HG03139 (cell line): ENCODE results near the gene POLD3.

Source experiments
- ATAC-seq: cut with Tn5 transposase; IDR thresholded peaks from one replicate; pipeline ENCODE4 v1.9.1; 2021; ENCODE audit not compliant: unreplicated experiment

The POLD3 gene

DNA sequence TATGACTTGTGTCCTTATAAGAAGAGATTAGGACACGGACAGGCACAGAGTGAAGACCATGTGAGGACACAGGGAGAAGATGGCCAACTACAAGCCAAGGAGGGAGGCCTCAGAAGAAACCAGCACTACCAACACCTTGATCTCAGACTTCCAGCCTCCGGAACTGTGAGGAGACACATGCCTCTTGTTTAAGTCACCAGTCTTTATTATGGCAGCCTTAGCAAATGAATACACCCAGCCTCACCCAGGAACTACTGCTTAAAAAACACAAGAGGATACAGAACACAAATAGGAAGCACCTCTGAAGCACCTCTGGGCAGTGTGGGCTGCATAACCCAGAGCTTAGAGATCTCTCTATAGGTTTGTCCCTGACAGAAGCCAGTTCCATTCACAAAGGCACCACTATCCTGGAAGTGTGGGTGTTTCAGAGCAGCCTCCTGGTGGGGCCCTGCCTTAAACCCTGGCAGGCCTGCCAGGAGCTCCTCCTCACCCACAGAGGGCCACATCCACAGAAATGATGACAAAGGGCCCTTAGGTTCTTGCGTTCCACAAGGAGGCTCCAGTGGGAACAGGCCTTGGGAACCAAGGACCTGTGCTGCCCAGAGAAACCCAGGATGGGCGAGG, 80.1 kb downstream of the POLD3 start:
- ATAC-seq: no peak

DNA sequence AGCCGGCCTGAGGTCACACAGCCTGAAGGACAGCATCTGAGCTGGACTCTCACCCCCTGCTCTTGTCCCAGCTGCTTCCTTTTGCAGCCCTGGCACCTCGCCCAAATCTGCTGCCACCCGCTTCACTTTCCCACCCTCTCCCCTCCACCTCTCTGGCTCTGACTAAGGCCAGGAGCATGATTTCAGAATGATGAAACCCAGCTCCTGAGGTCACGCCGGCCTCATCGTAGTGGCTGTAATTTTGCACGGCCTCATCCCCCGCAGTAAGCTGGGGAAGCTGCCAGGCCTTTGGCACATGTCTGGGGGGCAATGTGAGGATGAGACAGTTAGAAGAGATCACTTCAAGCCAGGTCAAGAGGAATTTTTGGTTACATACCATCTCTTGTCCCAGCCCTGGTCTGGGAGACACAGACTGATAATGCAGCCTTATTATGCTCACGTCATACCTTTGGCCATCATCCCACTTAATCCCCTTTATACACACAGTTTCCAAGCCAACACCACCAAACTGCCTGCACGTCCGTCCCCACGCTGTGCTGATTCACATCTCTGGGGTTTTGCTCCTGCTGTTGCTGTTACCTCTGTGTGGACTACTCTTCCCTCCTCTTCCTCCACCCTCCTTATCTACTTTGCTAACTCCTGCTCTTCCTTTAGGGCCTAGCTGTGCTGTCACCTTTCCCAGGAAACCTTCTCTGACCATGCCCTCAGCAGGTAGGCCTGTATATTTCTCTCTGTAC, 80.7 kb downstream of the POLD3 start:
- ATAC-seq: no peak

DNA sequence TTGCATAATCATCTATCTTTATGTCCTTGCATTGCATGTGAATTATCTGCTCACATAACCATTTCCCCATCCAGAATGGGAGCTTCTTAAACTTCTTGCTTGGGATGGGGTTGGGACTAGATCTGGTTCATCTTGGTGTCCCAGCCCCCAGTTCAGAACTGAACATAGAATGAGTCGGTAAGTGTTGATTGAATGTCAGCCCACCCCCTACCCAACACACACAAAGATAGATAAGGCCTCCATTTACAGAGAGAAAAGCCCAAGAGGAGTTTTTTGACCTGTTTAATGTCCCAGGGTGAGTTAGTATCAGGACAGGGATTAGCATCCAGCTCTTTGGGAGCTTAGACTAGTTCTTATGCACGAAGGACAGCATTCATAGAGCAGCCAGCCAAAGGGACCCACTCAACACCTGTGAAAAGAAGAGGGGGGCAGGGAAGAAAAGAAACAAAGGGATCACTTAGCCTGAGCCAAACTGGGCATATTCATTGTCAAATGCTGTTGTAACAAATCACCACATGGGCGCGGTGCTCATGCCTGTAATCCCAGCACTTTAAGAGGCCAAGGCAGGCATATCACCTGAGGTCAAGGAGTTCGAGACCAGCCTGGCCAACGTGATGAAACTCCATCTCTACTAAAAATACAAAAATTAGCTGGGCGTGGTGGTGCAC, 81.4 kb downstream of the POLD3 start:
- ATAC-seq: no peak

DNA sequence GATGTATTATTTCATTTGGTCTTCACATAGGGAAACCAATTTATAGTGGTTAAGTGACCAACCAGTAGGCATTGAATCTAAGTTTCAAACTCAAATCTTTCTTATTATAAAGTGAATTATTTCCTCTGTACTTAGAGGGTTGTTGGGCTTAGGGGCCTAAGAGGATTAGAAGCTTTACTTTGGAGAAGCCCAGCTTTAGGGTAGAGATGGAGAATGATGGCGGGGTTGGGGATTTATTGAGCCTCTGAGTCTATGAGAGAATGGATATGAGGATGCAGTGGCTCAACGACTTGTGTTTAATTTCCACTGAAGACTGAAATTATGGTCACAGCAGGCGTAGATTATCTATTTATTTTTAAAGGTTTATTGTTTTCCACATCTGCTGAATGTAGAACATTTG, 83.4 kb downstream of the POLD3 start:
- ATAC-seq: no peak

DNA sequence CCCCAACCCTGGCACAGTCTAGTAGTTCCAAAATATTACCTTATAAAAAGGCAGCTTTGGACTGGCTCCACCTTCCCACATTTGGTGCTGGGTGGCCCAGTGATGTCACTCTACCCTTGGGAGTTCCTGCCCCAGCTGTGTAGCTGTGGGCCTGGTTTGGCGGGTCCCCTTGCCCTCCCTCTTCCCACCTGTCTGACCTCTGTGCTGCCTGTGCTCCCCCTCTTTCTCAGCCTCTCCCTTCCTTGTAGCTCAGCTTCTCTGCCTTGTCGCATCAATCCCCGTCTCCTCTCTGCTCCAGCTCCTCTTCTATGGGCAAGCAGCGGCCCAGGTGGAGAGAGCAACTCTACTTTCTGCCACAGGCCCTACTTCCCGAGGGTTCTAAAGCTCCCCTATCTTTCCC, 84.2 kb downstream of the POLD3 start:
- ATAC-seq: no peak

DNA sequence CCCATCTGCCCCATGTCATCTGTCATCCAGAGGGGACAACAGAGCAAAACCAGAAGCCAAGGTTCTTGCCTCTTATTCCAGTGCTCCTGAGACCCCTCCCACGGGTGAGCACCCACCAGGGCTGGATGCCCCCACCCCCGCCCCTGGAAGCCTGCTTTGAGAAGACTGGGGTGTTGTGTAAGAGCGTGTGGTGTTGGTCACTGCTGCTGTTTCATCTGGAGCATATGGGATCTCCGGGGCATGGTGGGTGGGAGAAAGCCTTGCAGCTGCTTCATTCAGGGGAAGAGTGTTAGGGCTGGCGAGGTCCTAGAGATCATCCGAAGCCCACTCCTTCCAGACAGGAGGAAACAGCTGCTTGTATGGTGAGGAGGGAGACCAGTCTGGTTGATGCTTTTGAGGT, 84.7 kb downstream of the POLD3 start:
- ATAC-seq: no peak

DNA sequence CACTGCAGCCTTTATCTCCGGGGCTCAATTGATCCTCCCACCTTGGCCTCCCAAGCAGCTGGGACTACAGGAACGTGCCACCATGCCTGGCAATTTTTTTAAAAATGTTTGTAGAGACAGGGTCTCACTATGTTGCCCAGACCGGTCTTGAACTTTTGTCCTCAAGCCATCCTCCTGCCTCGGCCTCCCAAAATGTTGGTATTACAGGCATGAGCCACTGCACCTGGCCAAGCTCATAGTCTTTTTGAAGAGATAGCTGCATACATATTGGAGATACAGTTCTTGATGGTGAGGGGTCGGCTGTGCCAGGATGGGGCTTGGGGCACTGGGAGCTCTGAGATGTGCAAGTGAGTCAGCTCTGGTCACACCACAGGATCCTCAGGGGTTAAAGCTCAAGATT, 85.7 kb downstream of the POLD3 start:
- no peak for ATAC-seq

DNA sequence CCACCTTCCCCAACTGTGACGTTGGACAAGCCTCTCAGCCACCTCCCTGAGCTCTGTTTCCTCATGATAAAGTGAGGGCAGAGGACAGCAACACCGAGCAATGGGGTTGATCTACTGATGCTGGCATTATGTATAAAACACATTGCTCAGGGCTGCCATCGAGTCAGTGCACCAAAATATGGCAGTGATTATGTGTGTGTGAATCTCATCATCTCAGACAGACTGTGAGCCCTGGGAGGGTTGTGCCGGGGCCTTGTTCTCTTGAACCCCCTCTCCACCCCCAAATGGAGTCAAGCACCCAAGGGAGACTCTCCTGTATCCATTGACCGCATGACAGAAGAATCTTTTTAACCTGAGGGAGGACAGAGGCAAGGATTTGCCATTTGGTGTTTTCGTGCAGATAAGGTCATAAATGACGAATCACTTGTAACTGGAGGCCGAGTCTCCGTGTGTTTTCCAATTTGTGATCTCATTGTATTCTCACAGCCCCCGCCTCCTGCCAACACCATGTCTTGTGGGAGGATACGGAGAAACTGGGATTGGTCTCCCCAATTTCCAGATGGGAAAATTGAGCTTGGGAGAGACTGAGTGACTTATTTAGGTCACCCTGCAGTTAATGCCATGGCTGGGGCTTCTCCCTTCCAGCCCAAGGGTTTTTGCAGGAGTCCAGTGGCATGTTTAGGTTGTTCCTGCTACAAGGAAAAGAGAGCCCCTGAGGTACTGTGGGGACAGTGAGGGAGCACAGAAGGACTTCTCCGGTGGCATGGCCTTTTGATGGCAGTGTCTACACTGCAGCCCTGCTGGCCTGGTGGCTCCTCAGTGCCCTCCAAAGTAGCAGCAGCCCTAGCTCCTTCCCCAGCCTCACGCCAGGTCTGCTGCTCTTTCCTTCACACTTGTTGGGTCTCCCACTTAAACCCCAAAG, 86.5 kb downstream of the POLD3 start:
- ATAC-seq: no peak

DNA sequence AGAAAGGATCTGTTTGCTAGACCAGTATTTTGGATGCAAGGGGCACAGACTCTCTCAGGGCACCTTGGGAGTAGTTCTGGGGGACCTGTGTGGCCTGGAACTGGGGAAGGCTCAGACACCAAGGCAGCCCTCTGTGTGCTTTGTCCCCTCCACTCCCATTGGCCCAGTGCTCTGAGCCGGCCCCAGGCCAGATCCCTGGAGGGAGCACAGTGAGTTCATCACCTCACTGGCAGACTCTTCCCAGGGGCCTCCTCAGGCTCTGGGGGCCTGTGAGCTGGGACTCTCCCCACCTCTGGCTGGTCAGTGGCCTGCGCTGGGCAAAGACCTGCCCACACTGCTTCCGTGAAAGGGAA, 87.1 kb downstream of the POLD3 start:
- ATAC-seq: no peak

DNA sequence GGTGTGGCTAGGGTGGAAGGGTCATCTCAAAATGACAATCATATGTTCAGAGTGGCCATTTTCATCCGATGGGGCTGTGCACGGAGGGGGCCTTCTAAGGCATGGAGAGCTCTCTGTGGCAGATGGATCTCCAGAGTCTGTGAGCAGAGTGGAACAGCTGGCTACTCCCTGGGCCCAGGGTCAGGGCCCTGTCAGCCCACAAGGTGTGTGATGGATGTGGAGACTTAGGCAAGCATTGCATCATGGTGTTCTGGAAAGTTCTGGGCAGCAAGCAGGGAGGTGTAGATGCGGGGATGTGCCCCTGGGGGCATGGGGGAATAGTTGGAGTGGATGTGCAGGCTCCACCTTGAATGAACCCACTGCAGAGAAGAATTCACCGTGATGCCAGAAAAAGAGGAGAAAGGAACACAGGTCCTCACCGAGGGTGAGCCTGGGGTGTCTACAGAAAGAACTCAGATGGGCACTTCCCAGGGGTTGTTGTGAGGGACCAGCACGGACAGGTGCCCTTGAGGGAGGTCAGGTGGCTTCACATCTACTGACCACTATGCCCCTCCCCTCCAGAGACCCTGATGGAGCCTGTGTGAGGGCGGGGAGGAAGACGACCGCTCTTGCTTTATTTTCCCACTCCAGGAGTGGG, 87.8 kb downstream of the POLD3 start:
- ATAC-seq: no peak

DNA sequence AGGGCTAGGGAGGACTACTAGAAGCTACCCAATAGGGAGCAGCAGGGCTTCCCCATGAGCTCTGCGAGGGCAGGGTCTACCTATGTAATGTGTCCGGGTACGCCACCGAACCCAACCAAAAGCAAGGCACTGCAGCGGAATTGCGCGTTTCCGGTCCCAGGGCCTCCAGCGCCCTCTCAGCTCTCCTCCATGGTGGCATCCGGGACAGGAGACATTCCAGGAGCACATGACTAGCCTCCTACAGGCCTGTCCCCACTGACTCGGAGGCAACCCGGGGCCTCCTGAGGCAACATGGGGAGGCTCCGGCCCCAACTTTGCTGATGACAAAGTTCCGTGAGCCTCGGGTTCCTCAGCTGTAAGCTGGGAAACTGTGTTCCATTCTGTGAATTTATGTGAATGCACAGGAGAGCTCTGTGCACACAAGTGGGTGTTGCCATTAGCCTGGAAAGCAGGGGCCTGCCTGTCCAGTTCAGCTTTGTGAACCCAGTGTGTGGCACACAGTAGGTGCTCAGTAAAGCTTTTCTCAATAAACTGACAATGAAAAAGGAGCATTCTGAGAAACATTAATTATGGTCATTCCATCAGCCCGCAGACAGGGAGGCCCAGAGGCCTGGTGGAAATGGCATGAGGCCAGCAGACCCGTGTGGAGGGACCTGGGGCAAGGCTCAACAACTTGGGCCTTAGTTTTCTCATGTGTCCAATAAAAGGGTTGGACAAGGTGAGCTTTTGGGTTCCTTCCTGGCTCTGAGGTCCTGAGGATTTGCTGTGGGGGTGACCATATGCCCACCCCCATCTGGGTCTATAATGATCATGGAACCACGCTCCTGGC, 88.5 kb downstream of the POLD3 start:
- no peak for ATAC-seq

DNA sequence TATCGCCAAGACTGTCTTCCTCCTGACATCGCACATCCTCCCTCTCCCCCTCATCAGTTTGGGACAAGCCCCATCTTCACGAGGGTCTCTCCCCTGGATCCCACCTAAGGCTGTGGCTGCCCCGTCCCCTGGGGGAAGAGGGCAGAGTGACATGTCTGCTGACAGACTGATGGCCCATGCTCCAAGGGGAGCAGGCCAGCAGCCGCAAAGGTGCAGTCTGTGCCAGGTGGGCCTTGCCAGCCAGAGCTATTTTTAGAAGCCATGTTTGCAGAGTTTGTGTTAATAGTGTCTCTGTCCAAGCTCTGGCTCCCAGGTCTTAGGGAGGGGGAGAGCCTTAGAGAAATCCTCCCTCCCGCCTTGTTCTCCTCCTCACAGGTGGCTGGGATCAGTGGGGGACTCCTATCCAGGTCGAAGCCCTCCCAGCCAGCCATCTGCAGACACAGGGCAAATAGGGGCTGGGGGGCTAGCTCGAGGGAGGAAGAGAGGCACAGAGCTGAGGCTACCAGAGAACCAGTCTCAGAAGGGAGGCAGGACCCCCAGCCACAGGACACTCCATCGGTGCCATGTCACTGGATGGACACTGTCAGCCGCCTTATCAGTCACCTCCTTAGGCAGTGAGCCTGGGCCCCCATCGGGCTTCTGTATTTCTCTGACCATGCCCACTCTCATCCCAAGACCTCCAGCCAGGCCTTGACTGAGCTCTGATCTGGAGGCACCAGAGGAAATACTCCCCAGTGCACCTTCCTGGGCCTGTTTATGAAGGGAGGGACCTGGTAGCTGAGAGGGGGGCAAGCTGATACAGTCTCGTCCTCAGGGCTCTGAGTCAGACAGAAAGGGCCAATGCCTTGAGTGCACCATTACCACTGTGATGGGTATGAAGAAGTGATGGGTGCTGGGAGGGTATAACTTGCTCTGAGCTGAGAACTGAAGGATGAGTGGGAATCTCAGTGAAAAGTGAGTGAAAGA, 89.6 kb downstream of the POLD3 start:
- no peak for ATAC-seq

DNA sequence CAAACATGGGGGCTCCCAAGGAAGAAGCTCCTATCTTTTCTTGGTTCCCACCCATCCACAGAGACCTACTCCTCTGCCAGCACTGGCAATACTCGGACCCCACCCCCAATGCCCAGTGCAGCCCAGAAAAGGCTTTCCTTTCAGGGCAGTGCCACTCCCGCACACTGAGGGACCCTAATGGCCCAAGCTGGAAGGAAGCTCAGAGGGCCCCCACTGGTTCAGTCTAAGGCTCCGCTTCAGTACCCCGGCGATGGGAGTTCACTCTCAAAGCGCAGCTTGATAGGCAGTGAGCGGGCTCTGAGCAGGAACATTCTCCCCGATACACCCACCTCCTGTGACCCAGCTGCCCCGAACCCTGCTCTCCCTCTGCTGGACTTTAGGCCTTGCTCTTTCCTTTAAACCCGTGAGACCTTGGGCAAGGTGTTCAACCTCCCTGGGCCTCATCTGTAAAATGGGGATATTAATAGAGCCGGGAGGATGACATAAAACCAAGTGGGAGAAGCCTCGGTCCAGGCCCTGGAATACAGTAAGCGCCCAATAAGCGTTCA, 90.4 kb downstream of the POLD3 start:
- no peak for ATAC-seq

DNA sequence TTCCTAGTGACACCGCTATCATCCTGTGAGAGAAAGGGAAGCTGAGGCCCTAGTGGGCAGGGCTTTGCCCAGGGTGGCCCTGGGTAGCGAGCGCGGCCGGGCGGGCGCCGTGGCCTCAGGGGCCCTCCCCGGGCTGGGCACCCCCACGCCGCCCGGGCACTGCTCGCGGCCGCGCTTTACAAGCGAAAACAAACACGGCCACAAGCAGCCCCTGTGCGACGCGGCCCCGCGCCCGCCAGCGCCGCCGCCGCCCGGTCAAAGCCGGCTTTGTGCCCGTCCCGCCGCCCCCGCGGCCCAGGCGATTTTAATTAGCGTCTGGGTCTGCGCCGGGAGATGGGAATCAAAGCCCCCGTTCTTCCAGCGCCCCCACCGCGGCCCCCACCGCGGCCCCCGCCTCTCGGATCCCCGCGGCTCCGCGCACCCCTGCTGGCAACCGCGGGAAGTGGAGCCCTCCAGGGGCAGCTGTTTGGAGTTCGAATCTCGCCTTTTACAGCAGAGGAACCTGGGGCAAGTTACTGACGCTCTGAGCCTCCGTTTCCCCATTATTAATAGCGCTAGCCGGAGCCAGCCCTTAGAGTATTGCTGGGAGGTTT, 91.0 kb downstream of the POLD3 start:
- no peak for ATAC-seq

DNA sequence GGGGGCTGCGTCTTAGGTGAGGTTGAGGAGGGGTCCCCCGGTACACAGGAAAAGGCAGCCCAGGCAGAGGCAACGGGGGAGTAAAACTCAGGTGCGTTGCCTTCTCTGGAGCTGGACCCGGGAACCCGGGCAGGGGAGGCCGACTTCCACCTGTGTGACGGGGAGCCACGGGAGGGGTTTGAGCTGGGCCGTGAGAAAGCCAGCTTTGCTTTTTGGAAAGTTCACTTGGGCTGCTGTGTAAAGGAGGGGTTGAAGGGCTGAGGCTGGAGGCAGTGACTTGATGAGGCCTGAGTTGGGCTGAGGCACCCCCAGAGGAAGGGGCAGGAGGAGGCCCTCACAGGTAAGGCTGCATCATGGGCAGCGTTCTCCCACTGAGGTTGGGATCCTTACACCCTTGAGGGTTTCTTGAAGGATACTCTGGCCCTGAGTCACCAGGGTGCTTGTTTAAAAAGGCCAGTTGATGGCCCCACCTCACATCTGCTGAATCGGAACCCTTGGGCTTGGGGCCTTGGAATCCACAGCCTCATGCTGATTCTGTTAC, 91.6 kb downstream of the POLD3 start:
- ATAC-seq: no peak

DNA sequence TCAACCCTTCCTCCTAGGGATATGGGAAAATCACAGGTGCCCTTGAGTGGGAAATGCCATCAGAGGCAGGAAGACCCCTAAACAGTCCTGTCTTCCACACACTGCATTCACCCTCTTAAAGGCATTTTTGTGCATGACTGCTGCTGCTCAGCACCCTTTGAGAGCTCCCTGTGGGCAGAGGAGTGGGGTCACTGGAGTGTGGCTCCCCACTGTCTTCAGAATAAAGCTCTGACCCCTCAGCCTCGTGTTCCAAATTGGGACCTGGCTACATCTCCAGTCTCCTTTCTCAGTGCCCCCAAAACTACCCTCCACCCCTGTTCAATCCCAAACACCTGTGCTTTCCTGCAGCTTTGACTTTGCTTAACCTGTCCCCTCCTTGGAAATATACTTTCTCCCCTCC, 92.3 kb downstream of the POLD3 start:
- no peak for ATAC-seq

DNA sequence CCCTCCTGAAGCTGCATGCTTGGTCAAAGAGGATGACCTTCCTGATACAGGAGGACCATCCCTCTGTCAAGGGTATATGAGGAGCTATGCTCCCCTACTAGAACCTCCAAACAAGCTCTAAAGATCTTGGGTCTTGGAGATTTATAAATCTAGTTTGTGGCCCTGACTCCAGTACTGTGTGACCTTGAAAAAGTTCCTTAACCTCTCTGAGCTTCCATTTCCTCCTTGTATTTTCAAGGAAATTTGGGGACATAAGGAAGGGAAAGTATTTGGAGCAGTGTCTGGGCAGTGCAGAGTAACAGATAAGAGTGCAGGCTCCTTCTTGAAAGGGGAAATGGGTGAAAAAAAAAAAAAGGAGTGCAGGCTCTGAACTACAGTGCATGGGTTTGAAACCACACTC, 93.0 kb downstream of the POLD3 start:
- ATAC-seq: no peak

DNA sequence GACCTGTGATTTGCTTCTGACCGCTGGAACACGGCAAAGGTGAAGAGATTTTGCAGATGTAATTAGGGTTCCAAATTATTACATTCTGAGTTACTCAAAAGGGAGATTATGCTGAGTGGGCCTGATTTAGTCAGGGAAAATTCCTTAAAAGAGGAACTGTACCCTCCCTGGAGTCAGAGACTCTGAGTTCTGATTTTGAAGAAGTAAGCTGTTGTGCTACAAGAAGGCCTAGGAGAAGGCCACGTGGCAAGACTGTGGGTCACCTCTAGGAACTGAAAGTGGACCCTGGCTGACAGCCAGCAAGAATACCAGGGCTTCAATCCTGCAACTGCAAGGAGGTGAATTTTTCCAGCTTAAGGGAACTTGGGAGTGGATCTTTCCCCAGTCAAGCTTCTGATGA, 93.5 kb downstream of the POLD3 start:
- no peak for ATAC-seq
